ENCODE data around the gene CDC42BPB.

GRCh38 chr14:103065861-103066260, 8.5 kb upstream of the CDC42BPB start:
- TF ChIP-seq, protein P1, sequence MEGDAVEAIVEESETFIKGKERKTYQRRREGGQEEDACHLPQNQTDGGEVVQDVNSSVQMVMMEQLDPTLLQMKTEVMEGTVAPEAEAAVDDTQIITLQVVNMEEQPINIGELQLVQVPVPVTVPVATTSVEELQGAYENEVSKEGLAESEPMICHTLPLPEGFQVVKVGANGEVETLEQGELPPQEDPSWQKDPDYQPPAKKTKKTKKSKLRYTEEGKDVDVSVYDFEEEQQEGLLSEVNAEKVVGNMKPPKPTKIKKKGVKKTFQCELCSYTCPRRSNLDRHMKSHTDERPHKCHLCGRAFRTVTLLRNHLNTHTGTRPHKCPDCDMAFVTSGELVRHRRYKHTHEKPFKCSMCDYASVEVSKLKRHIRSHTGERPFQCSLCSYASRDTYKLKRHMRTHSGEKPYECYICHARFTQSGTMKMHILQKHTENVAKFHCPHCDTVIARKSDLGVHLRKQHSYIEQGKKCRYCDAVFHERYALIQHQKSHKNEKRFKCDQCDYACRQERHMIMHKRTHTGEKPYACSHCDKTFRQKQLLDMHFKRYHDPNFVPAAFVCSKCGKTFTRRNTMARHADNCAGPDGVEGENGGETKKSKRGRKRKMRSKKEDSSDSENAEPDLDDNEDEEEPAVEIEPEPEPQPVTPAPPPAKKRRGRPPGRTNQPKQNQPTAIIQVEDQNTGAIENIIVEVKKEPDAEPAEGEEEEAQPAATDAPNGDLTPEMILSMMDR (IDR thresholded peaks at IDR 0.05), result no peak
- TF ChIP-seq POLR2A (IDR thresholded peaks at IDR 0.05), result no peak

Data from lower leg skin (tissue), 3 donors.